Gastrocnemius medialis (tissue), 4 donors: Measurements from ENCODE around the gene SMYD3. TPM values are rescaled to one million over a fixed set of nuclear protein-coding genes. Genes with fewer than 3 reads are reported as not detected.

Experiments
- ATAC-seq, 2 donors: fragments of 150-250 bp; one replicate each; pipeline ENCODE4 v1.9.1; 2016
- DNase-seq, 2 donors: peaks; one replicate each; pipeline ENCODE4 v3.0.0-alpha.2; 2019
- H3K27ac ChIP-seq, 4 donors: fragments of 200-600 bp; sonication (generic); 1 replicate in 1 of 4; 2 replicates in 3 of 4; pipeline ENCODE4 v1.5.1; 2016 to 2018; ENCODE audit warnings: mild to moderate bottlenecking in 2 of 4, moderate library complexity in 1 of 4
- H3K27me3 ChIP-seq, 3 donors: fragments of 200-600 bp; sonication (generic) in 2 of 3; 1 replicate in 1 of 3; 2 replicates in 2 of 3; pipeline versions ENCODE4 v1.5.1 to v1.6.0; 2016 to 2019; ENCODE audit warnings: mild to moderate bottlenecking in 1 of 3, moderate library complexity in 1 of 3
- H3K36me3 ChIP-seq, 2 donors: fragments of 200-600 bp; sonication (generic) in 1 of 2; one replicate each; pipeline ENCODE4 v1.5.1; 2017 to 2018
- H3K4me1 ChIP-seq, 2 donors: fragments of 200-600 bp; sonication (generic) in 1 of 2; one replicate each; pipeline ENCODE4 v1.5.1; 2016 to 2017; ENCODE audit warnings: mild to moderate bottlenecking in 2 of 2
- H3K4me3 ChIP-seq, 4 donors: fragments of 200-600 bp; sonication (generic) in 3 of 4; 1 replicate in 1 of 4; 2 replicates in 3 of 4; pipeline ENCODE4 v1.5.1; 2016 to 2019; ENCODE audit warnings: mild to moderate bottlenecking in 2 of 4
- H3K9me3 ChIP-seq, 3 donors: fragments of 200-600 bp; sonication (generic) in 2 of 3; 1 replicate in 1 of 3; 2 replicates in 2 of 3; pipeline ENCODE4 v1.5.1; 2016 to 2019
- CTCF ChIP-seq, 5 experiments: fragments of 450-650 bp in 3 of 5; fragments of 200-600 bp in 2 of 5; sonication (generic) in 2 of 5; IDR thresholded peaks in 4 of 5; conservative IDR thresholded peaks in 1 of 5; 1 replicate in 4 of 5; 2 replicates in 1 of 5; pipeline ENCODE4 v1.5.1; 2016 to 2019; ENCODE audit warnings: antibody characterized with exemption in 5 of 5, mild to moderate bottlenecking in 3 of 5, moderate library complexity in 3 of 5
- POLR2A ChIP-seq, 2 donors: fragments of 450-650 bp; IDR thresholded peaks; one replicate each; pipeline ENCODE4 v1.6.1; 2017; ENCODE audit warnings: antibody characterized with exemption in 2 of 2, mild to moderate bottlenecking in 2 of 2, moderate library complexity in 2 of 2
- in situ Hi-C, 4 donors: fragments of 200-750 bp; cut with MboI; loops; one replicate each; pipeline versions ENCODE4 v1.15.0 to v1.8.0; 2017; ENCODE audit warnings: low sequenced_read_pairs in 4 of 4
- intact Hi-C: fragments of 100-400 bp; cut with DNase I; formaldehyde crosslinking; loops from one replicate; pipeline ENCODE4 v1.15.1; 2023; ENCODE audit warnings: low total_unique reads
- total RNA-seq, 4 donors: library from RNA; depleted of rRNA; stranded (reverse); fragments of >200 nt; gene quantifications; one replicate each; pipeline versions ENCODE4 v1.1.0 to v1.2.3, GENCODE V29; 2016

Gene SMYD3
- total RNA-seq, 4 donors from 2014 or later = 4.4 to 10.3 (median 6.3) TPM

GRCh38 chr1:245760301-245760700, 746.8 kb downstream of the SMYD3 start:
- no peak overlapping the region for H3K27ac ChIP-seq
- no peak overlapping the region for H3K4me3 ChIP-seq
- intact Hi-C loops (no loop called here), in situ Hi-C loops (no loop called here)
- no peaks in the 10 kb centered on the region for H3K4me1 ChIP-seq
- H3K36me3 ChIP-seq = peaks cover 0 to 6% of the 10 kb centered on the region in 2 donors
- DNase-seq (no peak), ATAC-seq (no peak)
- H3K27me3 ChIP-seq = no peaks in the 10 kb centered on the region
- TF ChIP-seq POLR2A (IDR thresholded peaks at IDR 0.05) (no peak), CTCF (IDR thresholded peaks at IDR 0.05 in 4 of 5, conservative IDR thresholded peaks at IDR 0.05 in 1 of 5) (no peak)
- no peaks in the 10 kb centered on the region for H3K9me3 ChIP-seq

- Histone ChIP-seq H3K27me3 (no peaks in the 10 kb centered on the region), H3K4me1 (no peaks in the 10 kb centered on the region), H3K9me3 (no peaks in the 10 kb centered on the region), H3K27ac (no peak overlapping the region), H3K4me3 (no peak overlapping the region), H3K36me3 (no peaks in the 10 kb centered on the region)
- in situ Hi-C loops (no loop called here), intact Hi-C loops (no loop called here)
- no peak for DNase-seq
- TF ChIP-seq POLR2A (IDR thresholded peaks at IDR 0.05) (no peak), CTCF (IDR thresholded peaks at IDR 0.05 in 4 of 5, conservative IDR thresholded peaks at IDR 0.05 in 1 of 5) (no peak)
- ATAC-seq = no peak
These were observed 752.6 kb downstream of the SMYD3 start for GRCh38 chr1:245754463-245754961.

GRCh38 chr1:245753807-245754206, 753.3 kb downstream of the SMYD3 start:
- in situ Hi-C loops = no loop called here

GRCh38 chr1:245752561-245752960, 754.5 kb downstream of the SMYD3 start:
- no peak overlapping the region for H3K27ac ChIP-seq
- TF ChIP-seq CTCF (IDR thresholded peaks at IDR 0.05 in 4 of 5, conservative IDR thresholded peaks at IDR 0.05 in 1 of 5) (no peak), POLR2A (IDR thresholded peaks at IDR 0.05) (no peak)
- in situ Hi-C loops = no loop called here
- ATAC-seq = no peak
- H3K4me1 ChIP-seq = no peaks in the 10 kb centered on the region
- intact Hi-C loops = no loop called here
- H3K9me3 ChIP-seq = no peaks in the 10 kb centered on the region
- no peaks in the 10 kb centered on the region for H3K27me3 ChIP-seq
- DNase-seq = no peak
- H3K4me3 ChIP-seq = no peak overlapping the region
- H3K36me3 ChIP-seq = peaks cover 0 to 9% of the 10 kb centered on the region in 2 donors

More at GRCh38 chr1:245753807-245754206, 753.3 kb downstream of the SMYD3 start:
- DNase-seq (no peak), ATAC-seq (no peak)
- Histone ChIP-seq H3K4me1 (no peaks in the 10 kb centered on the region), H3K27ac (no peak overlapping the region), H3K36me3 (peaks cover 0 to 6% of the 10 kb centered on the region in 2 donors), H3K9me3 (no peaks in the 10 kb centered on the region), H3K4me3 (no peak overlapping the region), H3K27me3 (no peaks in the 10 kb centered on the region)
- intact Hi-C loops = no loop called here
- TF ChIP-seq CTCF (IDR thresholded peaks at IDR 0.05 in 4 of 5, conservative IDR thresholded peaks at IDR 0.05 in 1 of 5) (no peak), POLR2A (IDR thresholded peaks at IDR 0.05) (no peak)
